GM18511 (cell line): ENCODE data around the gene CEACAM7.
"Not testable (repeated sequence)": the region's sequence is repeated elsewhere in the genome, so short reads cannot be mapped to it uniquely, and the experiment has no call there.

ENCODE experiments used
- ATAC-seq: cut with Tn5 transposase; IDR thresholded peaks from one replicate; pipeline ENCODE4 v1.9.1; 2021; ENCODE audit warnings: mild to moderate bottlenecking, moderate library complexity; ENCODE audit not compliant: unreplicated experiment

CEACAM7 gene

DNA sequence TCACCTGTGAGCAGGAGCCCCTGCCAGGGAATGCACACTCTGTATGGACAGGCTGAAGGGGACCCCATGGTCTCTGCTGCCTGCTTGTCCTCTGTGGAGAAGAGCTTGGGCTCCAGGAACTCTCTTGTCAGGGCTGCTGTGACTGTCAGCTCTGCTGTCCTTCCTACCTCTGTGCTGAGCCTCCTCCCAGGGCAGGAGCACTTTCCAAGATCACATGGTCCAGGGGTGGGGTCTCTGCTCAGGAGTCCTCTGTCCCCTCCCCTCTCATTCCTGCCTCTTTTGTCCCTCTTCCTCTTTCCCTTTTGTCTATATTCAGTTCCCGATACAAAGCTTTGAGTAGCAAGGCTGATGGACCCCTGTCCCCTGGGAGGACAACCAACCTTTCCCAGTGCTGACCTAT, at the start of gene CEACAM7:
Gene CEACAM7, minus strand, starts transcription at position 173 of the 400 bp plus-strand sequence. Its CDS starts 105 bp downstream, at position 68.
- no peak for ATAC-seq

DNA sequence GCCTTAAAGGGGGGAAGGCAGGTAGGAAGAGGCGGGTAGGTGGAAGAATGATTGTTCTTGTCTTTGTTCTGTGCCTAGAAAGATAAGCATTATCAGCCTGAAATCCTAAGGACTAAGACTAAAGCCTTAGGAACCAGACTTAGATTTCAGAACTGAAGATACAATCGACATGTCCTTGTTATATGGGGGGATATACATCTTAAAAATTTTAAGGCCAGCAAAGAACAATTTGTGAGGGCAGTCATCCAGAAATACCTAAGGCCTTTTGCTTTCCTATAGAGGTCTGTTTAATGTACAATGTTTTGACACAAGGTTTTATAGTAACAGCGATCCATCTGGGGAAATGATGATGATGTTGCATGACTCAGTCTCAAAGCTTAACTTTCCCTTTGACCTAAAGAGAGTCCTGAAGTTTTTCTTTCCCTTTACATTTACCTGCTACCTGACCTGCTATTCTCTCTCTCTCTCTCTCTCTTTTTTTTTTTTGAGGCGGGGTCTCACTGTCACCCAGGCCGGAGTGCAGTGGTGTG, 47.1 kb upstream of the CEACAM7 start:
- ATAC-seq = no peak

DNA sequence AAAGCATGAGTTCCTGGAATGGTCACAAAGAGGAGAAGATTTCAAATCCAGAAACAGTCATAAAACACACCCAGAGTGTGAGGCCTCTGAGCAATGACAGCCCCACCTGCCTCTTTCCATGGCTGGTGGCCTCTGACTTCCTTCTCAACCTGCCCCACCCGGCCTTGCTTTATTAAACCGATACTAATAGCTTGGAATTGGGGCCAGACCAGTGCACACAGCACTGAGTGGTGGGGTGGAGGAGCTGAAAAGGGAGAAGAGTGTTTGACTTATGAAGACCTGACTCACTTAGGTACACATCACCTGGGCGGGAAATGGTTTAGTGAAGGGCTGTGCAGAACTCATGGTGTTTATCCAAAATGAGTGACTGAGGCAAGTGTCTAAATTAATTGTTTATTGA, 46.5 kb upstream of the CEACAM7 start:
- no peak for ATAC-seq

DNA sequence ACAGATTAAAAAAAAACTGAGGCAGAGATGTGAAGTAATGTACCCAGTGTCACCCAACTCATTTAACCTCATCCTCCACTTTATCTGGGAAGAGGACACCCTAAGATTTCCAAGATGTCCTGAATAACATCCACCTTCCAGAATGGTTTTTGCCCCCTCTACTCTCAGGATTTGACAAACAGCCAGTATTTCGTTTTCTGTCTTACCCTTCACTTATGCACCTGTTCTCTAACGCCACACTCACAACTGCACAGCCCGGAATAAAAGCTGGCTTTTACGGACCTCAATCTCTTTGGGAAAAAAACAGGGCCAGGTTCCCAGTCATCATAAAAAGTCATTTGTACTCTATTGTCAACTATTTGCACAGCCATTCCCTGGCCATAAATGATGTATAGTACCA, 46.1 kb upstream of the CEACAM7 start:
- ATAC-seq = no peak

DNA sequence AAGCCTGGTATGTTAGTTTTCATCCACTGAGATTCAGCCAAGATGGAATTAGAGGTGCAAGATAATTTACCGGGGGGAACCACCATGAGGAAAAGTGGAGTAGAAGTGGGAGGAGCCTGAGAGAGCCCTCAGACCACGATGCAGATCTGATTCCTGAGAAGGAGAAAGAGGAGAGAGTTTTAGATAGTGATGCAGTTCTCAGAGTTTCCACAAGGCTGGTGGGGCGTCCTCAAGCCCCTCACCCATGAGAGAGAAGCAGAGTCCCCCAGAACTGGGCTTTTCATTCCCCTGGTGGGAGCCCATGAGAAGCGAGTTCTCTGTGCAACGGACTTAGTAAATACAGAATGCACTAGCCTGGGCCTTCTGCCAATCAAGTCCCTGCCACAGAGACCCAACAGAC, 38.4 kb upstream of the CEACAM7 start:
- no peak for ATAC-seq

DNA sequence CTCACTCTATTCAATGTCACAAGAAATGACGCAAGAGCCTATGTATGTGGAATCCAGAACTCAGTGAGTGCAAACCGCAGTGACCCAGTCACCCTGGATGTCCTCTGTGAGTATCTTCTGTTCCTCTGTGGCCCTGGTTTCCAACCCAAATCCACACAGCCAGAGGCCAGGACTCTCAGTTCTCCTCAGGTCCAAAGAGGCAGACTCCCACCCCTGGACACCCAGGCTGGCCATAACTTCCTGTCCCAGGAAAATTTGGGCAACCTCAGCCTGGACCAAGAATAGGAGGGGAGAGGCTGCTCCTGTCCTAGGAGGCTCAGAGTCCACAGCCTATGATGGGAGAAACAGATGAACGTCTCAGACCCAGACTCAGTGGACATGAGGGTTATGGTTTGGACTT, 32.0 kb upstream of the CEACAM7 start:
- no peak for ATAC-seq

DNA sequence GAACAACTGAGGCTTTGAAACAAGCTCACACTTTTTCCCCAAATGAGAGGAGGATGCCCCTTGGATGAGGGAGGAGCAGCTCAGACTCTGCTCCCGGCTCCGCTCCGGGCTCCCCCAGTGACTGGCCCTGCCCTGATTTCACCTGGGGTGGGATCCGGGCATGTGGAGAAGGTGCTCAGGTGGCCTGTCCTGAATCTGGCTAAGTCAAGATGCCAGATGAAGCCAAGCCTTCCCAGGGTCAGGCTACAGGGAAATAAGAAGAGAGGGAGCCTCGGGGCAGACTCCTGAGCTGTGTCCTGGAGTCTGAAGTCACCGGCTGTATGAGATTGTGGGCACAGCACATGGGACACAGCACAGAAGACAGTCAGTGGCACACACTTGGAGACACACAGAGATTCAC, 30.7 kb upstream of the CEACAM7 start:
- ATAC-seq = no peak

DNA sequence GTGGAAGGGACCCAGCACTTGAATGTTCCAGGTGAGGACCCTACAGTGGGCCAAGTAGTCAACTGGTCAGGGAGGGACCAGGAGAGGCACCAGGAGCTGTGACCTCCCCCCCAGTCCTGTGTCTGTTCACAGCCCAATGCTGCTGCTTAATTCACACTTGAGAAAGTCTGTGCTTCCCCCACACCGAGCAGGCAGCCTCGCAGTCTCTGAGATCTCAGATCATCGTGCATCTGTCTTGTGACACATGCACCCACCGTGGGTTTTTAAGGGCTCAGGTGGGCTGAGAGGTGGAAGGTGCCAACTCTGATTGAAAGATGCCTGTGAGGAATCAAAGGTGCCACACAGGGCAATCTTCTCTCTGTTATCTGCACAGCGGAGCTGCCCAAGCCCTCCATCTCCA, 26.5 kb upstream of the CEACAM7 start:
- no peak for ATAC-seq

DNA sequence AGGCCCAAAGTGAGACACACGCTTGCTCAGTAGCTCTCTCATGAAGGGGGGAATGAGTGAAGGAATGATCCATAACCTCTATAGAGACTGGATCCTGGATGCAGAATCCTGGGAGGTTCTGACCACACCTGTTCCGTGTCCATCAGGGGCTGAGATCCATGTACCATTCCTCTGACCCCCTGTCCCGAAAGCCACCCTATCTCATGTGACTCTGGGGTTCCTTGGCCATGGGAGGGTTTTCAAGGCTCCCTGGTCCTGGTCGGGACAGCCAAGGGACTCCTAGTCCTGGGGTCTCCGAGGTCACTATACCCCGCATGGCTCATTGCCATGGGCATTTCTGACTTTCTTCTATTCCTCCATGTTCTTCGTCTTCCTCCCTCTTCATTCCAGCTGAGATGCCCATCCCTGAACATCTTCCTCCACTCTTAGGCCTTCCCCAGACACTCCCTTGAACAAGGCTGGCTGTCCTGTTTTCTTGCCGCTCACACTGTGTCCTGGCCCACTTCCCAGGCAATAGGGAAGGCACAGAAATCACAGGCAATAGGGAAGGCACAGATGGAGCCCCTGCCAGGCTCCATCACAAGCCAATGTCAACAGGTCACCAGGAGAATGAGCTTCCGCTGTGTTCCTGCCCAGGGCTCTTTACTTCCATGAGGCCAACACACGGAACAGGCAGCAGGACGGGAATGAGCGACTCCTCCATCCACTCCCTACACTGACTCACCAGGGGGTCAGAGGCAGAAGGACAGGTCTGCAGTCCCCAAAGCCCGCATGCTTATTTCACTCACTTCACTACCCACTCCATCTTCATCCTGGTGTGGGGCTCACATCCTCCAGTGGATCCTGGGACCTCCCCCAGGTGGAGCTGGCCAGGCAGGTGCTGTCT, 23.5 kb upstream of the CEACAM7 start:
- no peak for ATAC-seq

DNA sequence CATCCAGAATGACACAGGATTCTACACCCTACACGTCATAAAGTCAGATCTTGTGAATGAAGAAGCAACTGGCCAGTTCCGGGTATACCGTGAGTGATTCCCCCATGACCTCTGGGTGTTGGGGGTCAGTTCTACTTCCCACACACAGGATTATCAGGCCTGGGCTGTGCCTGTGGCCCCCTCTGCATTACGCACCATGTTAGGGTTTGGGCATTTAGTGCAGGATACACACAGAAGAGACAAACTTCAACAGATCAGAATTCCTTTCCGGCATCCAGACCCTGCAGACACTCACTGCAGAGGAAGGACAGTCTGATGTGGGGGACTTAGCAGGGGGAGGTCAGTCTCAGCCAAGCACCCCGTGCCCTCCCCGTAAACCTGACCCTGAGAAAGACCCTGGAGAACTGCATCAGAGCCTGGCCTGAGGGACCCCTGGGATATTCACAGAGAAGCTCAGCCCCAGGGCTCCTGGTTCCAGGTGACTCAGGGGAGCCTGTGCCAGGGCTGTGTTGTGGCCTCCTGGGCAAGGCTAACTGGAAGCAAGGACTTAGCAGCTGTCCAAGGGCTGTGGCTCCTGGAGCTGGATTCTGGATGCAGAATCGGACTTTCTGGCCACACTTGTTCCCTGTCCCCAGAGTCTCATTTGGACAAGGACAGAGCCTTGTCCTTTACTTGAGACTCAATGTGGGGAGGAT, 22.0 kb upstream of the CEACAM7 start:
- no peak for ATAC-seq

DNA sequence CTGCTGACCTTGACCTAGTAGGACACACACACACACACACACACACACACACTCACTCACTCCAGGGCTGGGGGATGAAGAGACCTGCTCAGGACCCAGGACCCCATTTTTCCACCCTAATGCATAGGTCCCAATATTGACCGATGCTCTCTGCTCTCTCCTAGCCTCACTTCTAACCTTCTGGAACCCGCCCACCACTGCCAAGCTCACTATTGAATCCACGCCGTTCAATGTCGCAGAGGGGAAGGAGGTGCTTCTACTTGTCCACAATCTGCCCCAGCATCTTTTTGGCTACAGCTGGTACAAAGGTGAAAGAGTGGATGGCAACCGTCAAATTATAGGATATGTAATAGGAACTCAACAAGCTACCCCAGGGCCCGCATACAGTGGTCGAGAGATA, 21.4 kb upstream of the CEACAM7 start:
- not testable (repeated sequence) for ATAC-seq

DNA sequence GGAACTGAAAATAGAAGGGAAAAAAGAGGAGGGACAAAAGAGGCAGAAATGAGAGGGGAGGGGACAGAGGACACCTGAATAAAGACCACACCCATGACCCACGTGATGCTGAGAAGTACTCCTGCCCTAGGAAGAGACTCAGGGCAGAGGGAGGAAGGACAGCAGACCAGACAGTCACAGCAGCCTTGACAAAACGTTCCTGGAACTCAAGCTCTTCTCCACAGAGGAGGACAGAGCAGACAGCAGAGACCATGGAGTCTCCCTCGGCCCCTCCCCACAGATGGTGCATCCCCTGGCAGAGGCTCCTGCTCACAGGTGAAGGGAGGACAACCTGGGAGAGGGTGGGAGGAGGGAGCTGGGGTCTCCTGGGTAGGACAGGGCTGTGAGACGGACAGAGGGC, 20.4 kb upstream of the CEACAM7 start, which contains the start of gene CEACAM5:
Gene CEACAM5, plus strand, starts transcription at position 146 of the 400 bp plus-strand sequence. Its CDS starts 106 bp downstream, at position 252.
- no peak for ATAC-seq

DNA sequence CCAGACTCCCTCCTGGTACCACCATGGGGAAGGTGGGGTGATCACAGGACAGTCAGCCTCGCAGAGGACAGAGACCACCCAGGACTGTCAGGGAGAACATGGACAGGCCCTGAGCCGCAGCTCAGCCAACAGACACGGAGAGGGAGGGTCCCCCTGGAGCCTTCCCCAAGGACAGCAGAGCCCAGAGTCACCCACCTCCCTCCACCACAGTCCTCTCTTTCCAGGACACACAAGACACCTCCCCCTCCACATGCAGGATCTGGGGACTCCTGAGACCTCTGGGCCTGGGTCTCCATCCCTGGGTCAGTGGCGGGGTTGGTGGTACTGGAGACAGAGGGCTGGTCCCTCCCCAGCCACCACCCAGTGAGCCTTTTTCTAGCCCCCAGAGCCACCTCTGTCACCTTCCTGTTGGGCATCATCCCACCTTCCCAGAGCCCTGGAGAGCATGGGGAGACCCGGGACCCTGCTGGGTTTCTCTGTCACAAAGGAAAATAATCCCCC, 19.9 kb upstream of the CEACAM7 start:
- no peak for ATAC-seq

DNA sequence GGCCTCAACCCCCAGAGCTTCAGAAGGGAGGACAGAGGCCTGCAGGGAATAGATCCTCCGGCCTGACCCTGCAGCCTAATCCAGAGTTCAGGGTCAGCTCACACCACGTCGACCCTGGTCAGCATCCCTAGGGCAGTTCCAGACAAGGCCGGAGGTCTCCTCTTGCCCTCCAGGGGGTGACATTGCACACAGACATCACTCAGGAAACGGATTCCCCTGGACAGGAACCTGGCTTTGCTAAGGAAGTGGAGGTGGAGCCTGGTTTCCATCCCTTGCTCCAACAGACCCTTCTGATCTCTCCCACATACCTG, 19.4 kb upstream of the CEACAM7 start:
- no peak for ATAC-seq

DNA sequence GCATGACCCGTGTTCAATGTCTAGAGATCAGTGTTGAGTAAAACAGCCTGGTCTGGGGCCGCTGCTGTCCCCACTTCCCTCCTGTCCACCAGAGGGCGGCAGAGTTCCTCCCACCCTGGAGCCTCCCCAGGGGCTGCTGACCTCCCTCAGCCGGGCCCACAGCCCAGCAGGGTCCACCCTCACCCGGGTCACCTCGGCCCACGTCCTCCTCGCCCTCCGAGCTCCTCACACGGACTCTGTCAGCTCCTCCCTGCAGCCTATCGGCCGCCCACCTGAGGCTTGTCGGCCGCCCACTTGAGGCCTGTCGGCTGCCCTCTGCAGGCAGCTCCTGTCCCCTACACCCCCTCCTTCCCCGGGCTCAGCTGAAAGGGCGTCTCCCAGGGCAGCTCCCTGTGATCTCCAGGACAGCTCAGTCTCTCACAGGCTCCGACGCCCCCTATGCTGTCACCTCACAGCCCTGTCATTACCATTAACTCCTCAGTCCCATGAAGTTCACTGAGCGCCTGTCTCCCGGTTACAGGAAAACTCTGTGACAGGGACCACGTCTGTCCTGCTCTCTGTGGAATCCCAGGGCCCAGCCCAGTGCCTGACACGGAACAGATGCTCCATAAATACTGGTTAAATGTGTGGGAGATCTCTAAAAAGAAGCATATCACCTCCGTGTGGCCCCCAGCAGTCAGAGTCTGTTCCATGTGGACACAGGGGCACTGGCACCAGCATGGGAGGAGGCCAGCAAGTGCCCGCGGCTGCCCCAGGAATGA, 18.9 kb upstream of the CEACAM7 start:
- ATAC-seq = no peak

DNA sequence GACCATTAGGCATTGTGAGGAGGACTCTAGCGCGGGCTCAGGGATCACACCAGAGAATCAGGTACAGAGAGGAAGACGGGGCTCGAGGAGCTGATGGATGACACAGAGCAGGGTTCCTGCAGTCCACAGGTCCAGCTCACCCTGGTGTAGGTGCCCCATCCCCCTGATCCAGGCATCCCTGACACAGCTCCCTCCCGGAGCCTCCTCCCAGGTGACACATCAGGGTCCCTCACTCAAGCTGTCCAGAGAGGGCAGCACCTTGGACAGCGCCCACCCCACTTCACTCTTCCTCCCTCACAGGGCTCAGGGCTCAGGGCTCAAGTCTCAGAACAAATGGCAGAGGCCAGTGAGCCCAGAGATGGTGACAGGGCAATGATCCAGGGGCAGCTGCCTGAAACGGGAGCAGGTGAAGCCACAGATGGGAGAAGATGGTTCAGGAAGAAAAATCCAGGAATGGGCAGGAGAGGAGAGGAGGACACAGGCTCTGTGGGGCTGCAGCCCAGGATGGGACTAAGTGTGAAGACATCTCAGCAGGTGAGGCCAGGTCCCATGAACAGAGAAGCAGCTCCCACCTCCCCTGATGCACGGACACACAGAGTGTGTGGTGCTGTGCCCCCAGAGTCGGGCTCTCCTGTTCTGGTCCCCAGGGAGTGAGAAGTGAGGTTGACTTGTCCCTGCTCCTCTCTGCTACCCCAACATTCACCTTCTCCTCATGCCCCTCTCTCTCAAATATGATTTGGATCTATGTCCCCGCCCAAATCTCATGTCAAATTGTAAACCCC, 17.5 kb upstream of the CEACAM7 start:
- no peak for ATAC-seq

DNA sequence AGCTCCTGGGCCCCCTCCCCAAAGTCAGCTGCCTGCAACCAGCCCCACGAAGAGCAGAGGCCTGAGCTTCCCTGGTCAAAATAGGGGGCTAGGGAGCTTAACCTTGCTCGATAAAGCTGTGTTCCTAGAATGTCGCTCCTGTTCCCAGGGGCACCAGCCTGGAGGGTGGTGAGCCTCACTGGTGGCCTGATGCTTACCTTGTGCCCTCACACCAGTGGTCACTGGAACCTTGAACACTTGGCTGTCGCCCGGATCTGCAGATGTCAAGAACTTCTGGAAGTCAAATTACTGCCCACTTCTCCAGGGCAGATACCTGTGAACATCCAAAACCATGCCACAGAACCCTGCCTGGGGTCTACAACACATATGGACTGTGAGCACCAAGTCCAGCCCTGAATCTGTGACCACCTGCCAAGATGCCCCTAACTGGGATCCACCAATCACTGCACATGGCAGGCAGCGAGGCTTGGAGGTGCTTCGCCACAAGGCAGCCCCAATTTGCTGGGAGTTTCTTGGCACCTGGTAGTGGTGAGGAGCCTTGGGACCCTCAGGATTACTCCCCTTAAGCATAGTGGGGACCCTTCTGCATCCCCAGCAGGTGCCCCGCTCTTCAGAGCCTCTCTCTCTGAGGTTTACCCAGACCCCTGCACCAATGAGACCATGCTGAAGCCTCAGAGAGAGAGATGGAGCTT, 15.7 kb upstream of the CEACAM7 start:
- no peak for ATAC-seq

DNA sequence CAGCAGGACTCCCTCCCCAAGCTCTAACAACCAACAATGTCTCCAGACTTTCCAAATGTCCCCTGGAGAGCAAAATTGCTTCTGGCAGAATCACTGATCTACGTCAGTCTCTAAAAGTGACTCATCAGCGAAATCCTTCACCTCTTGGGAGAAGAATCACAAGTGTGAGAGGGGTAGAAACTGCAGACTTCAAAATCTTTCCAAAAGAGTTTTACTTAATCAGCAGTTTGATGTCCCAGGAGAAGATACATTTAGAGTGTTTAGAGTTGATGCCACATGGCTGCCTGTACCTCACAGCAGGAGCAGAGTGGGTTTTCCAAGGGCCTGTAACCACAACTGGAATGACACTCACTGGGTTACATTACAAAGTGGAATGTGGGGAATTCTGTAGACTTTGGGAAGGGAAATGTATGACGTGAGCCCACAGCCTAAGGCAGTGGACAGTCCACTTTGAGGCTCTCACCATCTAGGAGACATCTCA, 14.1 kb upstream of the CEACAM7 start:
- ATAC-seq = no peak

DNA sequence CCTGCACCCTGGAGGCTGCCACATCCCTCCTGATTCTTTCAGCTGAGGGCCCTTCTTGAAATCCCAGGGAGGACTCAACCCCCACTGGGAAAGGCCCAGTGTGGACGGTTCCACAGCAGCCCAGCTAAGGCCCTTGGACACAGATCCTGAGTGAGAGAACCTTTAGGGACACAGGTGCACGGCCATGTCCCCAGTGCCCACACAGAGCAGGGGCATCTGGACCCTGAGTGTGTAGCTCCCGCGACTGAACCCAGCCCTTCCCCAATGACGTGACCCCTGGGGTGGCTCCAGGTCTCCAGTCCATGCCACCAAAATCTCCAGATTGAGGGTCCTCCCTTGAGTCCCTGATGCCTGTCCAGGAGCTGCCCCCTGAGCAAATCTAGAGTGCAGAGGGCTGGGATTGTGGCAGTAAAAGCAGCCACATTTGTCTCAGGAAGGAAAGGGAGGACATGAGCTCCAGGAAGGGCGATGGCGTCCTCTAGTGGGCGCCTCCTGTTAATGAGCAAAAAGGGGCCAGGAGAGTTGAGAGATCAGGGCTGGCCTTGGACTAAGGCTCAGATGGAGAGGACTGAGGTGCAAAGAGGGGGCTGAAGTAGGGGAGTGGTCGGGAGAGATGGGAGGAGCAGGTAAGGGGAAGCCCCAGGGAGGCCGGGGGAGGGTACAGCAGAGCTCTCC, 13.5 kb upstream of the CEACAM7 start:
- no peak for ATAC-seq
